Activated effector memory CD4-positive, alpha-beta T cell treated with Interleukin-2 at 50 U/mL for 16 hours (primary cell): ENCODE measurements around the gene HHAT.

Experiments used
- DNase-seq: peaks from one replicate; pipeline ENCODE4 v3.0.0-alpha.2; 2020

The HHAT gene

DNA sequence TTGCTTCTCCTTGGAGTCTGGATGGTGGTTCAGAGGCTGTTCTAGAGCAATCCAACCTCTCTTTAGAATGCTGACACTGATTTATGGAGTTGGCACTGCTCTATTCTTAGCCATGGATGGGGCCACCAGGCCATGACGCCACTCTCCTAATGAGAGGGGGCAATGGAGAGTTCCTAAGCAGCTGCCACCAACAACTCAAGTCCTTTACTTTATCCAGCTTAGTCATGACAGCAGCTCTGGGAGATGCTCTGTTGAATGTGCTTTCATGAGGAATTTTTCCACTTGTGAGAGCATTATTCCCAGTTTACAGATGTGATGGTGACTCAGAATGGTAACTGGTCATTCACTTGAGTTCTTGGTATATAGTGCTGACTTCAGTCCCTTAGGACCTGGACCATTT is 366.3 kb downstream of the HHAT start:
- DNase-seq = no peak

GRCh38 chr1:210696709-210697108 is 368.0 kb downstream of the HHAT start:
- no peak for DNase-seq

GRCh38 chr1:210697185-210697584 is 368.5 kb downstream of the HHAT start:
- DNase-seq = no peak

- no peak for DNase-seq
Observed at GRCh38 chr1:210698661-210699060, 370.0 kb downstream of the HHAT start.

DNA sequence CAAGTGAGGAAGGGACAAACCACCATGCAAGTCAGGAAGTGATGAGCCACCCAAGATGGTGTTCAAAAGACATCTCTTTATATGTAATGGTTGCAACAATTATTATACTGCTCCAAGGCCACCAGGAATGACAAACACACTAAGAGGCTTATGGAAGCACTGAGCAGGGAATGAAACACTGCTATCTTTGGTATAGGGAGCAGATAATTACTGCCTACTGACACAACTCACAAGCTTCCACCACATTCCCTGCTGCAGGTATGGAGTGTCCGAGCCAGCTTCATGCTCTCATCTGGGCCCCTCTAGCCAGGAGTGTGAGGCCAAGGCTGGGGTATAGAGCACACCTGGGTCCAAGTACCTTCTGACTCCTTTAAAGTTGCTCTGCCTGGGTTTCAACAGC is 371.4 kb downstream of the HHAT start:
- DNase-seq = no peak

GRCh38 chr1:210700511-210700910 is 371.8 kb downstream of the HHAT start:
- no peak for DNase-seq

DNA sequence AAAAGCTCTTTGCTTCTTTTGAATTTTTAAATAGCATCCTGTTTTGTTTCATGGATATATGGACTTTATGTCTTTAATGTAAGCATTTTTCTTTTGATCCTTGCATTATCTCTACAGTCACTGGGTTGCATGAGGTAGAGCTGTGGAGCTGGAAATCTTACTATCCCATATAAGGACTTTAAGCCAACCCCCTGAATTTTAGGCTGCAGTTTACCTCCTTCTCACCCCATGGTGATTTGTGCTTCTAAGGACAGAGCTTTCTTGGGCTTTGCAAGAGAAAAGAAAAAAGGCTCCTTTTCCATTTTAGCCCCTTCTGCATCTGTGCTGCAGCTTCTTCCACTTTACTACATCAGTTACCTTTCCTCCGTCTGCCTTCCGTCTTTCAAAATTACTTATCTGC is 373.8 kb downstream of the HHAT start:
- DNase-seq = no peak

DNA sequence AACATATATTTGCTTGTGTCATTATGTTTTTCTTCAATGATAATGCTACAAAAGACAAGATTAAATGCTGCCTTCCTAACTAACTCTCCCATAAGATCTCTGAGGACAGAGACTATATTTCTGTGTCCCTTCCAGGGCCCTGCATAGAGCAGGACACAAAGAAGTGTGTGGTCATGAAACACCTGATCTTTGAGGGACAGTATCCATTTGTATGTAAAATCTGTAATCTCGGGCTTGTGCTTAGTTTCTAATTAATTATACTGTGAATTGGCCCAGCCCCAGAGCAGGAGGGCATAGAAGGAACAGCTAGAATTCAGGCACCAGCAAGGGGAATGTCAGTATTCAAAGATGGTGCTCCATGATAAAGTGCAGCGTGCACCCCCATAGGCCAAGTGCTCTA is 374.9 kb downstream of the HHAT start:
- no peak for DNase-seq

DNA sequence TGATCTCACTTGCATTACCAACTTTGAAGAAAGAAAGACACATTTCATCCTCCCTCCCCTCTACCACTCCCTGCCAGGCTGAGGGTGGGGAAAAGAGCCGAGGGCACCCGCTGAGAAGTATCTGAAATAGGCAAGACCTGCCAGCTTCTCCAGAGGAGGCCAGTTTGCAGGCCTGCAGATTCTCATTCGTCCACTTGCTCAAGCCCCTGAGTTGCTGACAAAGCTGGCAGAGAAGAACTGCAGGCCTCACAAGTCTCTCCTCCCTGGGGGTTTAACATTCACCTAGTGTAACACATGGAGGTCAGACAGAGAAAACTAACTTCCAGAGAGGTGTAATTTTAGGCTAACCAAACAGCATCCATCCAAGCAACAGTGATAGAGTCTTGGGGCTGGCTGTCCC is 376.4 kb downstream of the HHAT start:
- no peak for DNase-seq

DNA sequence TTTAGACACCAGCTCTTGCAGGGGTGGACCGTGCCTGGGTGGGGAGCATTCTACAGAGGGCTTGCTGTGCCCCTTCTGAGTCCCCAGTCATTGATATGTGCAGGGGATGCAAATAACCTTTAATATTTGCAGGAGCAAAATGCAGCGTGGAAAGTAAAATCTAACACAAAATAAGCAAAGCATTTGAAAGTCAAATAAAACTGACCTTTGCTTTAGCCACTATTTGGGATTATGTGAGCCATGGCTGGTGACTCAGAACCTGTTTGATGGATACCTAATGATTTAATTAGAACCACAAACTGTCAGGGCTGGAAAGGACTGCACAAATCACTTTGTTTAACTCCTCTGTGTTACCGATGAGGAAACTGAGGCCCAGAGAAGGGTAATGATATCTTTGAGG is 377.5 kb downstream of the HHAT start:
- DNase-seq = no peak

- no peak for DNase-seq
Observed at GRCh38 chr1:210707300-210708240, 378.9 kb downstream of the HHAT start.

DNA sequence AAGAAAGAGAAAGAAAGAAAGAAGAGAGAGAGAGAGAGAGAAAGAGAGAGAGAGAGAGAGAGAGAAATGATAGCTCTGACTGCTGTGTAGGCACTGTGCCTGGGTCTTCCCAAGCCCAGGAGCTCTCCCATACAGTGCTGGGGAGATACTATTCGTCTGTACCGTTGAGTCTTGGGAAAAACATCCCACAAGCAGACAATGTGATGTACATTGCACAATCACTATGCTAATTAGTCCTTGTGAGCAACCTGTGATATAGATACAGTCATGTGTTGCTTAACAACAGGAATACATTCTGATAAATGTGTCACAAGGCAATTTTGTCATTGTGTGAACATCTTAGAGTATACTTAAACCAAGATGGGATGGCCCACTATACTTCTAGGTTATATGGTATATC is 381.0 kb downstream of the HHAT start:
- no peak for DNase-seq

DNA sequence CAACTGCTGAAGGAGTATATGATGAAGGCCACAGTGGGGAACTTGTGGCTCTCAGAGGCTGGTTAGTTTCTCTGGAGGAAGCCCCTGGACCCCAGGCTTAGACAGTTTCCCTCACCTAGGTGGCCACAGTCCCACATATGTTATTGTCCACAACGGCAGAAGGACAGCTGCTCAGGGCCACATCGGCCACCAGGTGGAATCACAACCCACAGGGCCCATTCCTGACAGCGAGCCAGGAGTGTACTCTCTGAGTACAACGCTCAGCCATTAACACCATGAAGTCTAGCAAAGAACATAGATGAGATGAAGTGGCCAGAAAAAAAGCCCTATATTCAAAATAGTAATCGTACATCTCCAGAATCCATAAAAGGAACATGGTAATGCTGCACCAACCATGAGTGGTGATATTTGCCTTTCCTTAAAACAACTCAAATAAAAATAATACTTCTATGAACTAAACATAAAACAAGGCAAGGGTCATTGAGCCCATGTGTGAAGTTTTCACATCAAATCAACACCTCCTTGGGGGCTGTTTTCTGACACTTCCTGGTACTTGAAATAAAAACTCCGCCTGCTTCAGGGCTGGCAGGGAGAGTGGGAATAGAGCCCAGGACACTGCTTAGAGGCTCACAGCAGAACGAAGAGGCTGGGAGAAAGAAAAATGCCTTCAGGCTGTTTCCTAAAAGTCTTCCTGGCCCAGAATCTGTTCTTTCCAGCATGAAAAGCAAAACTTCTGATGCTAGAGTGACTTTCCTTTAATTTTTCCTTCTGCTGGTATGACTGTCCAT is 383.3 kb downstream of the HHAT start:
- DNase-seq = no peak

DNA sequence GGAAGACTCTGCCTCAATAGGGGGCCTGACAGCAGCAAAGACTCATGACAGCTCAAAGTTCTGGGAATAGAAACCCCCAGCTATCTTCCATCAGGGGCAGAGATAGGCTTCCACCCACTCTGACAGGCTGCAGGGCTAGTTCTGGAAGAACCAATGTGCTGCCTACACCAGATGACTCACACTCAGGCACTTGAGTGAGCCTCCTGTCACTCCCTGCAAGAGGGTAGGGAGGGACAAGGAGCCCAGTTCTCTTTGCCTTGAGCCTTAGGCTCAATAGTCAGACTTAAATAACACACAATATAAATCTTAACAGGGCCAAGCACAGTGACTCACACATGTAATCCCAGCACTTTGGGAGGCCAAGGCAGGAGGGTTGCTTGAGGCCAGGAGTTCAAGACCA is 386.4 kb downstream of the HHAT start:
- no peak for DNase-seq

GRCh38 chr1:210722410-210723081 is 393.8 kb downstream of the HHAT start:
- DNase-seq = no peak

DNA sequence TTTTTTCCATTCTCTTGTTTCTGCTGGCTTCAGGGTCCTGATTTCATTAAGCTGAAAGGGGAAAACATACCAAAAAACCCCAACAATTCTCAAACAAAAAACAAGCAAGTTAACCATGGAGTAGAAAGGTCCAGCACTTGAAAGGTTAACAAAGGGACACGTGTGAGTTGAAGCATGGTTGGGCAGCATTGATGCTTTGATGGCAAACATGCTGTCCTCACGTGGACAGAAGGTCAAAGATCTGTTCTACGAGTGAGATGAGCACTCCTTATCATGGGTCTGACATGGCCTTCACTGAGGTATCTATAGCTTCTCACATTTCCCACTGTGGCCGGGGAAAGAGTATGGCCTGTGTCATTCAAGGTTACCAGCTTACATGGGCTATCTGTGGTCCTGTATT is 394.9 kb downstream of the HHAT start:
- DNase-seq = no peak

- DNase-seq = no peak
Observed at GRCh38 chr1:210724768-210725167, 396.1 kb downstream of the HHAT start.
